Naive thymus-derived CD4-positive, alpha-beta T cell (primary cell): ENCODE measurements around the gene PSME3. TPM values are rescaled to one million over a fixed set of nuclear protein-coding genes. Genes with fewer than 3 reads are reported as not detected.
"Not testable (repeated sequence)": the region's sequence is repeated elsewhere in the genome, so short reads cannot be mapped to it uniquely, and the experiment has no call there.

Experiments used
- ATAC-seq: fragments of 150-1000 bp; cut with Tn5 transposase; 2 replicates; pipeline ENCODE4 v1.10.0; 2021; ENCODE audit warnings: mild to moderate bottlenecking, moderate library complexity
- CTCF ChIA-PET: fragments of 350-600 bp; sonication (Branson Sonifier 250); formaldehyde crosslinking; loops from one replicate; lab custom pipeline; 2021; ENCODE audit warnings: antibody characterized with exemption; lab: Charles Lee
- POLR2A ChIA-PET: fragments of 350-600 bp; sonication (Branson Sonifier 250); formaldehyde crosslinking; loops from one replicate; lab custom pipeline; 2021; ENCODE audit warnings: antibody characterized with exemption, inconsistent platforms; lab: Charles Lee
- DNase-seq, 9 donors: peaks; one replicate each; pipeline versions ENCODE4 v3.0.0 to v3.0.0-alpha.2; 2020 to 2022; ENCODE audit warnings: mixed read lengths in 1 of 9
- H3K27ac ChIP-seq: one replicate; pipeline ENCODE4 v1.7.0; 2013; ENCODE audit warnings: mild to moderate bottlenecking, low read depth, low read length, moderate library complexity
- H3K27me3 ChIP-seq, 2 donors: one replicate each; pipeline ENCODE4 v1.7.0; 2013; ENCODE audit warnings: low read length in 2 of 2, mild to moderate bottlenecking in 2 of 2, moderate library complexity in 2 of 2; ENCODE audit not compliant: control insufficient read depth in 2 of 2, insufficient read depth in 2 of 2
- H3K36me3 ChIP-seq, 3 experiments: 1 replicate in 2 of 3; 2 replicates in 1 of 3; pipeline ENCODE4 v1.7.0; 2013; ENCODE audit warnings: low read length in 3 of 3, mild to moderate bottlenecking in 3 of 3, moderate library complexity in 1 of 3; ENCODE audit not compliant: insufficient read depth in 3 of 3, control insufficient read depth in 2 of 3
- H3K4me1 ChIP-seq, 2 donors: one replicate each; pipeline ENCODE4 v1.7.0; 2013; ENCODE audit warnings: low read length in 2 of 2, mild to moderate bottlenecking in 2 of 2, moderate library complexity in 1 of 2; ENCODE audit not compliant: control insufficient read depth in 2 of 2, insufficient read depth in 2 of 2
- H3K4me3 ChIP-seq: 2 replicates; pipeline ENCODE4 v1.7.0; 2013; ENCODE audit warnings: mild to moderate bottlenecking, low read length
- H3K9me3 ChIP-seq, 3 experiments: 1 replicate in 2 of 3; 2 replicates in 1 of 3; pipeline ENCODE4 v1.7.0; 2013; ENCODE audit warnings: low read length in 3 of 3; ENCODE audit not compliant: control insufficient read depth in 2 of 3
- H3K27ac Mint-ChIP-seq, 9 donors: one replicate each; pipeline ENCODE4 v1.8.0; 2020 to 2022; ENCODE audit warnings: mixed read lengths in 9 of 9, mild to moderate bottlenecking in 8 of 9, moderate library complexity in 5 of 9, inconsistent platforms in 2 of 9
- H3K27me3 Mint-ChIP-seq, 5 donors: one replicate each; pipeline ENCODE4 v1.8.0; 2021 to 2022; ENCODE audit warnings: mixed read lengths in 5 of 5, mild to moderate bottlenecking in 1 of 5
- H3K36me3 Mint-ChIP-seq, 5 donors: one replicate each; pipeline ENCODE4 v1.8.0; 2020 to 2022; ENCODE audit warnings: mixed read lengths in 5 of 5, mild to moderate bottlenecking in 3 of 5, inconsistent platforms in 1 of 5
- H3K4me1 Mint-ChIP-seq, 7 donors: one replicate each; pipeline ENCODE4 v1.8.0; 2020 to 2022; ENCODE audit warnings: mixed read lengths in 7 of 7, mild to moderate bottlenecking in 3 of 7, inconsistent platforms in 1 of 7
- H3K4me3 Mint-ChIP-seq, 10 donors: one replicate each; pipeline ENCODE4 v1.8.0; 2020 to 2022; ENCODE audit warnings: mild to moderate bottlenecking in 10 of 10, mixed read lengths in 10 of 10, moderate library complexity in 6 of 10, inconsistent platforms in 2 of 10
- H3K9me3 Mint-ChIP-seq, 11 donors: one replicate each; pipeline ENCODE4 v1.8.0; 2020 to 2022; ENCODE audit warnings: mixed read lengths in 11 of 11, mild to moderate bottlenecking in 4 of 11, inconsistent platforms in 1 of 11, moderate library complexity in 1 of 11
- intact Hi-C, 2 donors: fragments of 100-400 bp; cut with micrococcal nuclease; formaldehyde crosslinking; loops; one replicate each; pipeline ENCODE4 v1.15.1; 2023
- polyA plus RNA-seq, 2 donors: library from polyadenylated mRNA; unstranded; fragments of 300-500 nt; fragmentation: Illumina TruSeq; gene quantifications; one replicate each; pipeline ENCODE4 v1.2.3, GENCODE V29; 2021
- total RNA-seq, 6 experiments: library from RNA in 5 of 6; stranded (reverse) in 5 of 6; gene quantifications; 1 replicate in 5 of 6; 2 replicates in 1 of 6; pipeline ENCODE4 v1.2.3 and lab custom pipeline; 2021 to 2026

Gene PSME3
- total and polyA plus RNA-seq, 7 experiments from 2014 or later, result 53.8 to 116 (median 74.6) TPM

GRCh38 chr17:42856093-42856492 lies 22.9 kb downstream of the PSME3 start:
- intact Hi-C loops, H3K27ac Mint-ChIP-seq, H3K4me1 Mint-ChIP-seq, H3K36me3 ChIP-seq, H3K9me3 Mint-ChIP-seq, H3K27me3 Mint-ChIP-seq, ATAC-seq, H3K4me3 ChIP-seq, H3K4me3 Mint-ChIP-seq, H3K4me1 ChIP-seq, H3K27ac ChIP-seq, H3K36me3 Mint-ChIP-seq, DNase-seq, H3K27me3 ChIP-seq, POLR2A ChIA-PET, H3K9me3 ChIP-seq: not testable (repeated sequence)
- CTCF ChIA-PET, result interaction anchor here (0.7 kb wide), 1 partner anchor 20 kb away, joined by 3 read pairs; no protein-coding TSS in a partner anchor

- H3K9me3 ChIP-seq, H3K4me1 ChIP-seq, H3K4me3 ChIP-seq, CTCF ChIA-PET, H3K27me3 ChIP-seq, H3K36me3 Mint-ChIP-seq, H3K27ac Mint-ChIP-seq, POLR2A ChIA-PET, H3K4me3 Mint-ChIP-seq, DNase-seq, H3K27ac ChIP-seq, ATAC-seq, H3K9me3 Mint-ChIP-seq, H3K36me3 ChIP-seq, H3K4me1 Mint-ChIP-seq, H3K27me3 Mint-ChIP-seq, intact Hi-C loops: not testable (repeated sequence)
Measured at GRCh38 chr17:42856516-42856915, 23.3 kb downstream of the PSME3 start.

GRCh38 chr17:42857389-42857788 lies 24.2 kb downstream of the PSME3 start:
- Mint-ChIP-seq H3K27me3 (peaks cover 0 to 6% (median 0%) of the 10 kb centered on the region in 5 donors), H3K9me3 (no peaks in the 10 kb centered on the region), H3K36me3 (no peaks in the 10 kb centered on the region), H3K4me1 (peaks cover 0 to 2% (median 0%) of the 10 kb centered on the region in 7 donors), H3K4me3 (no peak overlapping the region), H3K27ac (no peak overlapping the region)
- Histone ChIP-seq H3K27ac (no peak overlapping the region), H3K9me3 (no peaks in the 10 kb centered on the region), H3K27me3 (no peaks in the 10 kb centered on the region), H3K36me3 (no peaks in the 10 kb centered on the region), H3K4me1 (no peaks in the 10 kb centered on the region), H3K4me3 (no peak overlapping the region)
- ChIA-PET POLR2A (no interaction called here), CTCF (no interaction called here)
- ATAC-seq (no peak), DNase-seq (no peak)
- intact Hi-C loops, result no loop called here

- no peaks in the 10 kb centered on the region for H3K36me3 ChIP-seq
- DNase-seq (no peak), ATAC-seq (no peak)
- H3K4me1 Mint-ChIP-seq, result peaks cover 0 to 2% (median 0%) of the 10 kb centered on the region in 7 donors
- H3K27ac Mint-ChIP-seq, result no peak overlapping the region
- intact Hi-C loops, result no loop called here
- H3K9me3 Mint-ChIP-seq, result peaks cover 0 to 3% (median 0%) of the 10 kb centered on the region in 11 donors
- no peaks in the 10 kb centered on the region for H3K4me1 ChIP-seq
- ChIA-PET POLR2A (no interaction called here), CTCF (no interaction called here)
- peak overlapping the region in 1 of 10 donors; percentile 29 for H3K4me3 Mint-ChIP-seq
- no peaks in the 10 kb centered on the region for H3K27me3 ChIP-seq
- H3K27ac ChIP-seq, result no peak overlapping the region
- no peaks in the 10 kb centered on the region for H3K36me3 Mint-ChIP-seq
- H3K9me3 ChIP-seq, result no peaks in the 10 kb centered on the region
- peaks cover 4 to 15% (median 13%) of the 10 kb centered on the region in 5 donors for H3K27me3 Mint-ChIP-seq
- H3K4me3 ChIP-seq, result no peak overlapping the region
Measured at GRCh38 chr17:42865638-42866094, 32.5 kb downstream of the PSME3 start.

GRCh38 chr17:42866216-42866615 lies 33.0 kb downstream of the PSME3 start:
- CTCF ChIA-PET, result no interaction called here
- ATAC-seq (no peak), DNase-seq (no peak)
- POLR2A ChIA-PET, result no interaction called here
- Mint-ChIP-seq H3K27ac (no peak overlapping the region), H3K27me3 (peaks cover 4 to 15% (median 13%) of the 10 kb centered on the region in 5 donors), H3K4me1 (peaks cover 0 to 2% (median 0%) of the 10 kb centered on the region in 7 donors), H3K9me3 (peaks cover 0 to 6% (median 0%) of the 10 kb centered on the region in 11 donors), H3K36me3 (no peaks in the 10 kb centered on the region), H3K4me3 (no peak overlapping the region)
- Histone ChIP-seq H3K9me3 (no peaks in the 10 kb centered on the region), H3K27me3 (no peaks in the 10 kb centered on the region), H3K27ac (no peak overlapping the region), H3K4me1 (no peaks in the 10 kb centered on the region), H3K36me3 (no peaks in the 10 kb centered on the region), H3K4me3 (no peak overlapping the region)
- intact Hi-C loops, result no loop called here

- Mint-ChIP-seq H3K4me3 (no peak overlapping the region), H3K9me3 (peaks cover 0 to 10% (median 3%) of the 10 kb centered on the region in 11 donors), H3K4me1 (peaks cover 0 to 2% (median 0%) of the 10 kb centered on the region in 7 donors), H3K27me3 (peaks cover 9 to 20% (median 18%) of the 10 kb centered on the region in 5 donors), H3K27ac (no peak overlapping the region), H3K36me3 (no peaks in the 10 kb centered on the region)
- ChIA-PET POLR2A (no interaction called here), CTCF (no interaction called here)
- ATAC-seq, result no peak
- no peak for DNase-seq
- Histone ChIP-seq H3K27ac (no peak overlapping the region), H3K36me3 (no peaks in the 10 kb centered on the region), H3K9me3 (no peaks in the 10 kb centered on the region), H3K4me1 (no peaks in the 10 kb centered on the region), H3K4me3 (no peak overlapping the region), H3K27me3 (no peaks in the 10 kb centered on the region)
- intact Hi-C loops, result no loop called here
Measured at GRCh38 chr17:42866631-42867575, 33.7 kb downstream of the PSME3 start.
